DND-41 (cell line): ENCODE results near the gene ACSL3.

Experiments used
- EZH2 ChIP-seq: IDR thresholded peaks from 3 replicates; pipeline ENCODE4 v1.6.1; 2012; ENCODE audit warnings: borderline replicate concordance, low read depth, mild to moderate bottlenecking, moderate library complexity, low read length, inconsistent platforms; ENCODE audit not compliant: severe bottlenecking
- TF ChIP-seq, protein P1 (sequence below): IDR thresholded peaks from 2 replicates; pipeline ENCODE4 v1.5.1; 2012; ENCODE audit warnings: borderline replicate concordance, low read length, moderate library complexity, mild to moderate bottlenecking; ENCODE audit not compliant: poor library complexity, severe bottlenecking; ENCODE audit errors: extremely low read depth

DNA sequence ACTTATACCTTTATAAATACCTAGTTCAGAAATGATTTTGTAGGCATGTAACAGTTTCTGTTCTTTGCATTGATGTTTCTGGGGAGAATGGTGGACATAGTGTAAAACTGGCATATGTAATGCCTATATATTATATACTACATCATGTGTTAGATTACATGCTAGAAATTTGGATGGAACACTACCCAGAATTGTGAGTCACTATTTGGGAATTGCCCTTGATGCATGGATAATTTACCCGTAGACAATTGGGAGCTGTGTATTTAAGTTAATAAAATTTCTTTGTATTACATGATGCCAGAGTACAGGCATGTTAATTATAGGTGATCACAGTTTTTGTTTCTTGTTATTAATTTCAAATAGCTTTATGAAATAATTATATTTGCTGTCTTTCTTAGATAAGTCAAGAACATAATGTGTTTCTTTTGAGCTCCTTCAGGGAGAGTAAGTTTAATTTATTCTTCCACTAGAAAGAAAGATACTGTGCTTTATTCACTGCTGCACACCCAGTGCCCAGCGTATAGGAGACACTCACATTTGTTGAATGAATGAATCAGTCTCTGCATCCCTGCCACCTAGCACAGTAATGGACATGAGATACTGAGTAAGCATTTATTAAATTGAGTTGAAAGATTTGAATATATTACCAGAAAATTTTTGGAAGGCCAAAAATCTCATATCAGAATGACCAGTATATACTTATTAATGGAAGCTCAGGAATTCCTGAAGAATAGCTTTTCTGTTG, 16.9 kb downstream of the ACSL3 start:
- TF ChIP-seq, protein P1, sequence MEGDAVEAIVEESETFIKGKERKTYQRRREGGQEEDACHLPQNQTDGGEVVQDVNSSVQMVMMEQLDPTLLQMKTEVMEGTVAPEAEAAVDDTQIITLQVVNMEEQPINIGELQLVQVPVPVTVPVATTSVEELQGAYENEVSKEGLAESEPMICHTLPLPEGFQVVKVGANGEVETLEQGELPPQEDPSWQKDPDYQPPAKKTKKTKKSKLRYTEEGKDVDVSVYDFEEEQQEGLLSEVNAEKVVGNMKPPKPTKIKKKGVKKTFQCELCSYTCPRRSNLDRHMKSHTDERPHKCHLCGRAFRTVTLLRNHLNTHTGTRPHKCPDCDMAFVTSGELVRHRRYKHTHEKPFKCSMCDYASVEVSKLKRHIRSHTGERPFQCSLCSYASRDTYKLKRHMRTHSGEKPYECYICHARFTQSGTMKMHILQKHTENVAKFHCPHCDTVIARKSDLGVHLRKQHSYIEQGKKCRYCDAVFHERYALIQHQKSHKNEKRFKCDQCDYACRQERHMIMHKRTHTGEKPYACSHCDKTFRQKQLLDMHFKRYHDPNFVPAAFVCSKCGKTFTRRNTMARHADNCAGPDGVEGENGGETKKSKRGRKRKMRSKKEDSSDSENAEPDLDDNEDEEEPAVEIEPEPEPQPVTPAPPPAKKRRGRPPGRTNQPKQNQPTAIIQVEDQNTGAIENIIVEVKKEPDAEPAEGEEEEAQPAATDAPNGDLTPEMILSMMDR: no peak
- no peak for TF ChIP-seq EZH2
